HEK293 (cell line): ENCODE measurements around the gene TEX13D.

Experiments used
- CTCF ChIA-PET: fragments of 350-600 bp; formaldehyde crosslinking; extraction: SDS; loops from one replicate; lab custom pipeline; 2021; ENCODE audit warnings: antibody characterized with exemption; lab: Yijun Ruan, JAX
- POLR2A ChIA-PET: fragments of 300-600 bp; formaldehyde crosslinking; extraction: SDS; loops from one replicate; lab custom pipeline; 2020; ENCODE audit warnings: antibody characterized with exemption, inconsistent platforms; lab: Yijun Ruan, JAX
- H3K27ac ChIP-seq: fragments of 200-500 bp; sonication (Bioruptor generic); 2 replicates; pipeline ENCODE4 v1.5.1; 2014; ENCODE audit warnings: low read depth, low read length, control low read depth, inconsistent platforms; ENCODE audit errors: extremely low read depth
- H3K36me3 ChIP-seq, 2 experiments: fragments of 200-500 bp in 1 of 2; sonication (Bioruptor generic) in 1 of 2; 1 replicate in 1 of 2; 2 replicates in 1 of 2; pipeline ENCODE4 v1.5.1; 2014 to 2017; ENCODE audit warnings: inconsistent platforms in 2 of 2, low read length in 2 of 2; ENCODE audit not compliant: control insufficient read depth in 2 of 2, insufficient read depth in 1 of 2
- H3K4me1 ChIP-seq: fragments of 200-500 bp; sonication (Bioruptor generic); 2 replicates; pipeline ENCODE4 v1.5.1; 2014; ENCODE audit warnings: mild to moderate bottlenecking, low read length, inconsistent platforms; ENCODE audit not compliant: control insufficient read depth, insufficient read depth
- H3K4me3 ChIP-seq: 2 replicates; pipeline ENCODE4 v1.5.1; 2011; ENCODE audit warnings: low read depth, mild to moderate bottlenecking, control low read depth, low read length, moderate library complexity
- H3K9me3 ChIP-seq: fragments of 200-500 bp; sonication (Bioruptor generic); 2 replicates; pipeline ENCODE4 v1.5.1; 2014; ENCODE audit warnings: low read depth, low read length, inconsistent platforms; ENCODE audit not compliant: control insufficient read depth, insufficient read depth
- ATF2 ChIP-seq: fragments of 450-650 bp; formaldehyde crosslinking; IDR thresholded peaks from 2 replicates; pipeline ENCODE4 v1.5.1; 2016; ENCODE audit warnings: missing biosample characterization, missing genetic modification characterization, low read depth
- EGR2 ChIP-seq: fragments of 450-650 bp; formaldehyde crosslinking; IDR thresholded peaks from 2 replicates; pipeline ENCODE4 v1.5.1; 2016; ENCODE audit warnings: low read depth, missing biosample characterization, missing genetic modification characterization
- HOXA7 ChIP-seq: sonication (generic); formaldehyde crosslinking; IDR thresholded peaks from 2 replicates; pipeline ENCODE4 v1.8.1; 2022; ENCODE audit warnings: missing genetic modification reagents, borderline replicate concordance
- HOXC10 ChIP-seq: sonication (generic); formaldehyde crosslinking; IDR thresholded peaks from 2 replicates; pipeline ENCODE4 v1.8.1; 2023; ENCODE audit warnings: mild to moderate bottlenecking, missing genetic modification reagents
- OVOL3 ChIP-seq: fragments of 450-650 bp; formaldehyde crosslinking; IDR thresholded peaks from 2 replicates; pipeline ENCODE4 v1.5.1; 2016; ENCODE audit warnings: missing biosample characterization, missing genetic modification characterization
- REPIN1 ChIP-seq: fragments of 450-650 bp; formaldehyde crosslinking; IDR thresholded peaks from 2 replicates; pipeline ENCODE4 v1.5.1; 2017; ENCODE audit warnings: missing biosample characterization, missing genetic modification characterization, low read depth
- ZBTB20 ChIP-seq: fragments of 450-650 bp; formaldehyde crosslinking; IDR thresholded peaks from 2 replicates; pipeline ENCODE4 v1.5.1; 2016; ENCODE audit warnings: missing biosample characterization, missing genetic modification characterization
- ZFHX2 ChIP-seq: fragments of 450-650 bp; formaldehyde crosslinking; conservative IDR thresholded peaks from 2 replicates; pipeline ENCODE4 v1.5.1; 2016; ENCODE audit warnings: missing biosample characterization, missing genetic modification characterization
- ZNF146 ChIP-seq: fragments of 450-650 bp; formaldehyde crosslinking; IDR thresholded peaks from 2 replicates; pipeline ENCODE4 v1.5.1; 2016; ENCODE audit warnings: missing biosample characterization, missing genetic modification characterization
- ZNF174 ChIP-seq: fragments of 450-650 bp; formaldehyde crosslinking; IDR thresholded peaks from 2 replicates; pipeline ENCODE4 v1.5.0; 2017; ENCODE audit warnings: missing biosample characterization, mild to moderate bottlenecking, missing genetic modification characterization
- ZNF202 ChIP-seq: fragments of 450-650 bp; formaldehyde crosslinking; IDR thresholded peaks from 2 replicates; pipeline ENCODE4 v1.5.1; 2016; ENCODE audit warnings: missing biosample characterization, missing genetic modification characterization, borderline replicate concordance
- ZNF223 ChIP-seq: fragments of 450-650 bp; formaldehyde crosslinking; IDR thresholded peaks from 2 replicates; pipeline ENCODE4 v1.5.1; 2016; ENCODE audit warnings: missing biosample characterization, missing genetic modification characterization
- ZNF274 ChIP-seq, 2 experiments: fragments of 200-500 bp in 1 of 2; fragments of 450-650 bp in 1 of 2; sonication (Bioruptor generic) in 1 of 2; formaldehyde crosslinking in 1 of 2; IDR thresholded peaks; 2 replicates each; pipeline versions ENCODE4 v1.5.1 to v1.6.1; 2014 to 2016; ENCODE audit warnings: borderline replicate concordance in 1 of 2, inconsistent platforms in 1 of 2, low read length in 1 of 2, missing biosample characterization in 1 of 2, missing genetic modification characterization in 1 of 2
- ZNF324 ChIP-seq: fragments of 450-650 bp; formaldehyde crosslinking; IDR thresholded peaks from 2 replicates; pipeline ENCODE4 v1.5.1; 2016; ENCODE audit warnings: missing biosample characterization, missing genetic modification characterization
- ZNF391 ChIP-seq: fragments of 450-650 bp; formaldehyde crosslinking; IDR thresholded peaks from 2 replicates; pipeline ENCODE4 v1.5.1; 2016; ENCODE audit warnings: low read depth, missing biosample characterization, missing genetic modification characterization, borderline replicate concordance
- ZNF501 ChIP-seq: fragments of 450-650 bp; formaldehyde crosslinking; IDR thresholded peaks from 2 replicates; pipeline ENCODE4 v1.5.1; 2016; ENCODE audit warnings: missing biosample characterization, missing genetic modification characterization
- ZNF521 ChIP-seq: fragments of 450-650 bp; formaldehyde crosslinking; IDR thresholded peaks from 2 replicates; pipeline ENCODE4 v1.5.1; 2017; ENCODE audit warnings: missing biosample characterization, mild to moderate bottlenecking, missing genetic modification characterization
- ZNF548 ChIP-seq: fragments of 450-650 bp; formaldehyde crosslinking; IDR thresholded peaks from 2 replicates; pipeline ENCODE4 v1.5.1; 2016; ENCODE audit warnings: missing biosample characterization, missing genetic modification characterization
- ZNF626 ChIP-seq: fragments of 450-650 bp; sonication (Bioruptor Pico); formaldehyde crosslinking; IDR thresholded peaks from 2 replicates; pipeline ENCODE4 v1.5.1; 2018; ENCODE audit warnings: missing biosample characterization, missing genetic modification characterization, inconsistent platforms
- ZNF677 ChIP-seq: fragments of 450-650 bp; IDR thresholded peaks from 2 replicates; pipeline ENCODE4 v1.5.0; 2018; ENCODE audit warnings: missing biosample characterization, mild to moderate bottlenecking, missing genetic modification characterization, moderate library complexity
- ZNF701 ChIP-seq: fragments of 450-650 bp; formaldehyde crosslinking; IDR thresholded peaks from 2 replicates; pipeline ENCODE4 v1.5.1; 2016; ENCODE audit warnings: missing biosample characterization, missing genetic modification characterization
- ZNF777 ChIP-seq: fragments of 450-650 bp; formaldehyde crosslinking; IDR thresholded peaks from 2 replicates; pipeline ENCODE4 v1.5.1; 2017; ENCODE audit warnings: missing biosample characterization, missing genetic modification characterization, borderline replicate concordance
- ZNF837 ChIP-seq: fragments of 450-650 bp; formaldehyde crosslinking; IDR thresholded peaks from 2 replicates; pipeline ENCODE4 v1.5.1; 2016; ENCODE audit warnings: missing biosample characterization, missing genetic modification characterization
- TF ChIP-seq, protein P1 (sequence below): fragments of 450-650 bp; formaldehyde crosslinking; IDR thresholded peaks from 2 replicates; pipeline ENCODE4 v1.5.1; 2016; ENCODE audit warnings: missing biosample characterization, missing genetic modification characterization
- TF ChIP-seq, protein P2 (sequence below): fragments of 450-650 bp; formaldehyde crosslinking; IDR thresholded peaks from 2 replicates; pipeline ENCODE4 v1.5.1; 2017; ENCODE audit warnings: missing biosample characterization, missing genetic modification characterization
- TF ChIP-seq, protein P3 (sequence below): fragments of 450-650 bp; formaldehyde crosslinking; IDR thresholded peaks from 2 replicates; pipeline ENCODE4 v1.5.1; 2016; ENCODE audit warnings: missing biosample characterization, missing genetic modification characterization

Gene TEX13D

GRCh38 chrX:124378643-124379042 lies 46.2 kb downstream of the TEX13D start:
- no peaks in the 10 kb centered on the region for H3K36me3 ChIP-seq
- H3K9me3 ChIP-seq = no peaks in the 10 kb centered on the region
- TF ChIP-seq ZBTB20 = no peak
- no peak for TF ChIP-seq EGR2
- no peak for TF ChIP-seq HOXC10 (CRISPR knock-in tag)
- TF ChIP-seq ZFHX2 (tag by site-specific recombination) = no peak
- no peak for TF ChIP-seq ZNF701
- no peak for TF ChIP-seq ZNF391 (tag by site-specific recombination)
- no peak for TF ChIP-seq ZNF548 (tag by site-specific recombination)
- TF ChIP-seq, protein P1, sequence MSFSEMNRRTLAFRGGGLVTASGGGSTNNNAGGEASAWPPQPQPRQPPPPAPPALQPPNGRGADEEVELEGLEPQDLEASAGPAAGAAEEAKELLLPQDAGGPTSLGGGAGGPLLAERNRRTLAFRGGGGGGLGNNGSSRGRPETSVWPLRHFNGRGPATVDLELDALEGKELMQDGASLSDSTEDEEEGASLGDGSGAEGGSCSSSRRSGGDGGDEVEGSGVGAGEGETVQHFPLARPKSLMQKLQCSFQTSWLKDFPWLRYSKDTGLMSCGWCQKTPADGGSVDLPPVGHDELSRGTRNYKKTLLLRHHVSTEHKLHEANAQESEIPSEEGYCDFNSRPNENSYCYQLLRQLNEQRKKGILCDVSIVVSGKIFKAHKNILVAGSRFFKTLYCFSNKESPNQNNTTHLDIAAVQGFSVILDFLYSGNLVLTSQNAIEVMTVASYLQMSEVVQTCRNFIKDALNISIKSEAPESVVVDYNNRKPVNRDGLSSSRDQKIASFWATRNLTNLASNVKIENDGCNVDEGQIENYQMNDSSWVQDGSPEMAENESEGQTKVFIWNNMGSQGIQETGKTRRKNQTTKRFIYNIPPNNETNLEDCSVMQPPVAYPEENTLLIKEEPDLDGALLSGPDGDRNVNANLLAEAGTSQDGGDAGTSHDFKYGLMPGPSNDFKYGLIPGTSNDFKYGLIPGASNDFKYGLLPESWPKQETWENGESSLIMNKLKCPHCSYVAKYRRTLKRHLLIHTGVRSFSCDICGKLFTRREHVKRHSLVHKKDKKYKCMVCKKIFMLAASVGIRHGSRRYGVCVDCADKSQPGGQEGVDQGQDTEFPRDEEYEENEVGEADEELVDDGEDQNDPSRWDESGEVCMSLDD (tag by site-specific recombination) = no peak
- TF ChIP-seq ZNF777 (tag by site-specific recombination) = no peak
- no peak for TF ChIP-seq ZNF174
- H3K4me3 ChIP-seq = no peak overlapping the region
- H3K27ac ChIP-seq = no peak overlapping the region
- CTCF ChIA-PET = interaction anchor here (0.7 kb wide), 2 partner anchors 11 to 13 kb away, joined by 3 read pairs; no protein-coding TSS in a partner anchor
- no peaks in the 10 kb centered on the region for H3K4me1 ChIP-seq
- POLR2A ChIA-PET = no interaction called here

GRCh38 chrX:124383354-124383753 lies 50.9 kb downstream of the TEX13D start:
- Histone ChIP-seq H3K4me3 (no peak overlapping the region), H3K9me3 (no peaks in the 10 kb centered on the region), H3K36me3 (no peaks in the 10 kb centered on the region), H3K27ac (no peak overlapping the region), H3K4me1 (no peaks in the 10 kb centered on the region)
- TF ChIP-seq, protein P2, sequence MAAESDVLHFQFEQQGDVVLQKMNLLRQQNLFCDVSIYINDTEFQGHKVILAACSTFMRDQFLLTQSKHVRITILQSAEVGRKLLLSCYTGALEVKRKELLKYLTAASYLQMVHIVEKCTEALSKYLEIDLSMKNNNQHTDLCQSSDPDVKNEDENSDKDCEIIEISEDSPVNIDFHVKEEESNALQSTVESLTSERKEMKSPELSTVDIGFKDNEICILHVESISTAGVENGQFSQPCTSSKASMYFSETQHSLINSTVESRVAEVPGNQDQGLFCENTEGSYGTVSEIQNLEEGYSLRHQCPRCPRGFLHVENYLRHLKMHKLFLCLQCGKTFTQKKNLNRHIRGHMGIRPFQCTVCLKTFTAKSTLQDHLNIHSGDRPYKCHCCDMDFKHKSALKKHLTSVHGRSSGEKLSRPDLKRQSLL (tag by site-specific recombination) = no peak
- TF ChIP-seq HOXC10 (CRISPR knock-in tag) (no peak), OVOL3 (no peak), ZNF324 (no peak), ZNF521 (no peak), ZNF274 (IDR thresholded peaks at IDR 0.05; ENCODE audit: low read length) (no peak), ZNF274 (tag by site-specific recombination; IDR thresholded peaks at IDR 0.05; ENCODE audit: borderline replicate concordance) (no peak), ZNF146 (tag by site-specific recombination) (no peak), REPIN1 (tag by site-specific recombination) (no peak), ZNF501 (no peak), ZNF837 (tag by site-specific recombination) (no peak), ZNF626 (tag by site-specific recombination) (no peak), ZNF202 (tag by site-specific recombination) (no peak), HOXA7 (CRISPR knock-in tag) (no peak), ATF2 (no peak), ZNF223 (no peak), ZNF677 (tag by site-specific recombination) (no peak)
- TF ChIP-seq, protein P1 (tag by site-specific recombination) = no peak
- TF ChIP-seq, protein P3, sequence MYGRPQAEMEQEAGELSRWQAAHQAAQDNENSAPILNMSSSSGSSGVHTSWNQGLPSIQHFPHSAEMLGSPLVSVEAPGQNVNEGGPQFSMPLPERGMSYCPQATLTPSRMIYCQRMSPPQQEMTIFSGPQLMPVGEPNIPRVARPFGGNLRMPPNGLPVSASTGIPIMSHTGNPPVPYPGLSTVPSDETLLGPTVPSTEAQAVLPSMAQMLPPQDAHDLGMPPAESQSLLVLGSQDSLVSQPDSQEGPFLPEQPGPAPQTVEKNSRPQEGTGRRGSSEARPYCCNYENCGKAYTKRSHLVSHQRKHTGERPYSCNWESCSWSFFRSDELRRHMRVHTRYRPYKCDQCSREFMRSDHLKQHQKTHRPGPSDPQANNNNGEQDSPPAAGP = no peak
- ChIA-PET CTCF (no interaction called here), POLR2A (no interaction called here)
